PFSK-1 (cell line): ENCODE data around the gene PVALB.

Source experiments
- FOXP2 ChIP-seq: optimal IDR thresholded peaks from 2 replicates; pipeline ENCODE3; 2011; ENCODE audit warnings: borderline replicate concordance, control low read depth, inconsistent platforms; ENCODE audit not compliant: insufficient read depth; ENCODE audit errors: extremely low read length, extremely low read depth
- POLR2AphosphoS5 ChIP-seq: IDR thresholded peaks from 2 replicates; pipeline ENCODE4 v1.6.1; 2012; ENCODE audit warnings: low read depth, mild to moderate bottlenecking, control low read depth, low read length, moderate library complexity
- SIN3A ChIP-seq: IDR thresholded peaks from 2 replicates; pipeline ENCODE4 v1.6.1; 2012; ENCODE audit warnings: mild to moderate bottlenecking, low read length, moderate library complexity, borderline replicate concordance; ENCODE audit not compliant: insufficient read depth
- TAF1 ChIP-seq: IDR thresholded peaks from 2 replicates; pipeline ENCODE4 v1.6.1; 2012; ENCODE audit warnings: low read length, control low read depth, borderline replicate concordance; ENCODE audit not compliant: insufficient read depth
- TF ChIP-seq, protein P1 (sequence below), 2 experiments: IDR thresholded peaks; 2 replicates each; pipeline versions ENCODE4 v1.6.1 to v1.8.0; 2011 to 2012; ENCODE audit warnings: low read depth in 2 of 2, low read length in 2 of 2, control low read depth in 1 of 2, inconsistent platforms in 1 of 2, mild to moderate bottlenecking in 1 of 2, moderate library complexity in 1 of 2; ENCODE audit not compliant: insufficient read depth in 1 of 2

The PVALB gene

GRCh38 chr22:36829370-36830002 is 12.7 kb upstream of the PVALB start:
- TF ChIP-seq, protein P1, sequence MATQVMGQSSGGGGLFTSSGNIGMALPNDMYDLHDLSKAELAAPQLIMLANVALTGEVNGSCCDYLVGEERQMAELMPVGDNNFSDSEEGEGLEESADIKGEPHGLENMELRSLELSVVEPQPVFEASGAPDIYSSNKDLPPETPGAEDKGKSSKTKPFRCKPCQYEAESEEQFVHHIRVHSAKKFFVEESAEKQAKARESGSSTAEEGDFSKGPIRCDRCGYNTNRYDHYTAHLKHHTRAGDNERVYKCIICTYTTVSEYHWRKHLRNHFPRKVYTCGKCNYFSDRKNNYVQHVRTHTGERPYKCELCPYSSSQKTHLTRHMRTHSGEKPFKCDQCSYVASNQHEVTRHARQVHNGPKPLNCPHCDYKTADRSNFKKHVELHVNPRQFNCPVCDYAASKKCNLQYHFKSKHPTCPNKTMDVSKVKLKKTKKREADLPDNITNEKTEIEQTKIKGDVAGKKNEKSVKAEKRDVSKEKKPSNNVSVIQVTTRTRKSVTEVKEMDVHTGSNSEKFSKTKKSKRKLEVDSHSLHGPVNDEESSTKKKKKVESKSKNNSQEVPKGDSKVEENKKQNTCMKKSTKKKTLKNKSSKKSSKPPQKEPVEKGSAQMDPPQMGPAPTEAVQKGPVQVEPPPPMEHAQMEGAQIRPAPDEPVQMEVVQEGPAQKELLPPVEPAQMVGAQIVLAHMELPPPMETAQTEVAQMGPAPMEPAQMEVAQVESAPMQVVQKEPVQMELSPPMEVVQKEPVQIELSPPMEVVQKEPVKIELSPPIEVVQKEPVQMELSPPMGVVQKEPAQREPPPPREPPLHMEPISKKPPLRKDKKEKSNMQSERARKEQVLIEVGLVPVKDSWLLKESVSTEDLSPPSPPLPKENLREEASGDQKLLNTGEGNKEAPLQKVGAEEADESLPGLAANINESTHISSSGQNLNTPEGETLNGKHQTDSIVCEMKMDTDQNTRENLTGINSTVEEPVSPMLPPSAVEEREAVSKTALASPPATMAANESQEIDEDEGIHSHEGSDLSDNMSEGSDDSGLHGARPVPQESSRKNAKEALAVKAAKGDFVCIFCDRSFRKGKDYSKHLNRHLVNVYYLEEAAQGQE (IDR thresholded peaks at IDR 0.05; ENCODE audit: insufficient read depth in 1 of 2, low read depth in 2 of 2, low read length in 2 of 2): no peak
- TF ChIP-seq TAF1 (no peak), POLR2AphosphoS5 (no peak), FOXP2 (no peak), SIN3A (no peak)

GRCh38 chr22:36828815-36829214 is 12.0 kb upstream of the PVALB start:
- no peak for TF ChIP-seq POLR2AphosphoS5
- TF ChIP-seq FOXP2: no peak
- TF ChIP-seq, protein P1 (IDR thresholded peaks at IDR 0.05; ENCODE audit: insufficient read depth in 1 of 2, low read depth in 2 of 2, low read length in 2 of 2): no peak
- TF ChIP-seq TAF1: no peak
- no peak for TF ChIP-seq SIN3A

- no peak for TF ChIP-seq POLR2AphosphoS5
- TF ChIP-seq SIN3A: no peak
- TF ChIP-seq, protein P1 (IDR thresholded peaks at IDR 0.05; ENCODE audit: insufficient read depth in 1 of 2, low read depth in 2 of 2, low read length in 2 of 2): no peak
- TF ChIP-seq FOXP2: no peak
- no peak for TF ChIP-seq TAF1
Measured at GRCh38 chr22:36826262-36826661, 9.4 kb upstream of the PVALB start.

GRCh38 chr22:36824655-36825054 is 7.8 kb upstream of the PVALB start:
- TF ChIP-seq, protein P1 (IDR thresholded peaks at IDR 0.05; ENCODE audit: insufficient read depth in 1 of 2, low read depth in 2 of 2, low read length in 2 of 2): no peak
- TF ChIP-seq POLR2AphosphoS5 (no peak), TAF1 (no peak), SIN3A (no peak), FOXP2 (no peak)
